Activated CD4-positive, alpha-beta T cell treated with anti-CD3 and anti-CD28 coated beads, Interleukin-2, Interleukin-4, amounts not matched to agents 100 ng/mL and 50 ng/mL, durations not matched to agents 16 hours and 8 hours (primary cell): ENCODE data around the gene CPOX.
"Not testable (repeated sequence)": the region's sequence is repeated elsewhere in the genome, so short reads cannot be mapped to it uniquely, and the experiment has no call there.

Source experiments
- DNase-seq: peaks from one replicate; pipeline ENCODE4 v3.0.0-alpha.2; 2020; ENCODE audit warnings: low spot score

CPOX gene

DNA sequence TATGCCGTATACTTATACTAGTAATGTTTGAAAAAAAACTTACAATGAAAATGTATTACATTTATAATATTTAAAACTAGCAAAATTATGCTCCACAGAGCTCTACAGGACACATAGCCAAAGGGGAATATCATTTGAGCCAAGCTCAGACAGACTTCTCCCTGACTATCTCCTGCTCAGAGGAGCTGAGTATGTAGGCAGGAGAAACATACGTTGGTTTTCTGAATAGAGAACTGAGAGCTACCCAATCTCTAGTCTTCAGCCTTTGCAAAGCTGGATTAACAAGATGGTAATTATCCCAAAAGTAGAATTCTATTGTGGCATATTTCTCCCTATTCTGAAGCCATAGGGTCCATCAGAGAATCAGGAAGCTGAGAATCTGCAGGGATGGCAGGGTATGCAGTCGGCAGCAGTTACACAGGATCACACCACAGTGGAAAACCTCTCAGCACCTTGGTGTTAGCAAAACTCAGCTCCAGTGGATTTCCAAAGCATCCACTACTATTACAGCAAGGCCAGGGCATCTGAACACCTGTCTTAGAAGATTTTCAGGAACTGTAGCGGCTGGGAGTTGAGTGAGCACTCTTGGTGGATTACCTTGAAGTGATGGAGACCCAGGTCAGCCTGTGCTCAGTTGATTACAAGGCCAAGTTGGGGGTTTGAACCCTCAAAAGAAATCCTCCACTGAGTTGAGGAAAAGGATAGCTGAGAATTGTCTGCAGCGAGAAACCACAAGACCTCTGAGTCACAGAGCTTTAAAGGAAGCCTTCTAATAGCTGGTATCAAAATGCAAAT is 31.5 kb downstream of the CPOX start:
- DNase-seq: peak; percentile 62

DNA sequence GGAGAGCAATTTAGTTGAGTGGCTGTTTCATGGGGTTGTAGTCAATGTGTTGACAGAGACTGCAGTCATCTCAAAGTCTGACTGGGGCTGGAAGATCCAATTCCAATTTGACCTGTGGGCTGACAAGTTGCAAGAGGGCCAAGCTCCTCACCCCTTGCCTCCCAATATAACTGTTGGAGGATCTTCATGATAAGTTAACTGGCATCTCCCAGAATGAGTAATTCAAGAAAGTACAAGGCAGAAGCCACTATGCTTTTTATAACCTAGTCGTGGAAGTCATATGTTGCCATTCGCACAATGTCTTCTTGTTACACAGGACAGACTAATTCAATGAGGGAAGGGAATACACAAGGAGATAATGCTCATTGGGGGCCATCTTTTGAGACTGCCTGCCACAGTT is 32.5 kb downstream of the CPOX start:
- DNase-seq: peak; percentile 73

DNA sequence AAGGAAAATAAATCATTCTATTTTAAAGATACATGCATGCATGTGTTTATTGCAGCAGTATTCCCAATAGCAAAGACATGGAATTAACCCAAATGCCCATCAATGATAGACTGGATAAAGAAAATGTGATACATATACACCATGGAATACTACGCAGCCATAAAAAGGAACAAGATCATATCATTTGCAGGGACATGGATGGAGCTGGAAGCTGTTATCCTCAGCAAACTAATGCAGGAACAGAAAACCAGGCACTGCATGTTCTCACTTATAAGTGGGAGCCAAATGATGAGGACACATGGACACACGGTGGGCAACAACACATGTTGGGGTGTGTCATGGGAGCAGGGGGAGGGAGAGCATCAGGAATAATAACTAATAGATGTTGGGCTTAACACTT is 33.6 kb downstream of the CPOX start:
- DNase-seq: not testable (repeated sequence)

- DNase-seq: no peak
These were observed 35.1 kb downstream of the CPOX start for GRCh38 chr3:98558100-98558827.

- DNase-seq: peak; percentile 93
These were observed 35.9 kb downstream of the CPOX start for GRCh38 chr3:98557324-98558010.

DNA sequence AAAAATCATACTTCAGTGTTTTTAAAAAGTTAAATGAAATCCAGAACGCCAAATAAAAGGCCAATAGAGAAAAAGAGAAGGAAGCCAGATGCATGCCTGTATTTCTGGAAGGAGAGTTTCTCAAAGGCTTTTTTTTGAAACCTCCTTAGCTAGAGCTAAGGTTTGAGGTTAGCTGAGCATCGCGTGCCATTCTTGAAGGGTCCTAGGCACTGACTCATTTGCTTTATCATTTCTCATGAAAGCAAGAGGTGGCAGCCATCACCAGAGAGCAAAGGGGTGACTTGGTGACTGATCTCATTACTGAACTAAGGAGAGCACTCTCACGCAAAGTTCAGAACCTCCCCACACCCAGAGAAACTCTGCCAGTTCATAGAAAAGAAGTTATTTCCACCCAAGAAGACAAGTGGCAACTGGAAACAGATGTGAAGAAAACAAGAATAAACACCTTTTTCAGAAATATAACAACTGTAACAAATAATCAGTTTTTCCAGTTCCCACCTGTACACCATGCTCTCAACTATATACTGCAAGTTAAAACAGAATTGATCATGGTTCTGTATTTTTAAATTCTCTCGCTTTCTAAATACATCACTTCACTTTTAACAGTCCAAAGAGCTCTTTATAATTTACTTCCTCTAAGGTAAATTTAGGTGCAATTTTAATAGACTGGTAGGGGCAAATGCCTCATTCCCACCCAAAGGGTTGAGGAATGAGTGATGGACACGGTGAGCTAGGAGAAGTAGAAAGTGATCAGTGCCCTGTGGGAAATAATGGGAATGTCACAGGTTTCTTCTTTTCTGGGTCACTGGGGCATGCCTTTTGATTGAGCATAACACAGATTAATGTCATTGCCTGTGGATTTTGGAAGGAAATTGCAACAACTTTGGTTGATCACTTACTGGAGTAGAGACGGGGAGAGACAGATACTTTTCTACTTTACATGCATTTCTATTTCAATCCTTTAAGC is 37.0 kb downstream of the CPOX start:
- peak; percentile 96 for DNase-seq

DNA sequence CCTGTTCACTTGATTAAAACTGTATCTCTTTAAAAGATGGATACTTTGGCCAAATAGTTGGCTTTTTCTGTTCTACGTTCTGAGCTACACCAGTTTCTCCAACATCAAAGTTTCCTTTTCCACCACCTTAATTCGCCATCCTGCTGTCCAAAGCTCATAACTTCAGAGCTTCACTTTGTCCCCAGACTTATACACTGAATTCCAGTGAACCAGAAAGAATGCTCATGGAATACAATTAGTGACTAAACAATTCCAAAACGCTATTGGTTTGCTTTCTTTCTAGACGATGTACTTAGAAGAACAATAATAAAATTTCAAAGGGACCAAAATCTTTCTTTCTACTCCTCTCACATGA is 38.4 kb downstream of the CPOX start:
- no peak for DNase-seq

DNA sequence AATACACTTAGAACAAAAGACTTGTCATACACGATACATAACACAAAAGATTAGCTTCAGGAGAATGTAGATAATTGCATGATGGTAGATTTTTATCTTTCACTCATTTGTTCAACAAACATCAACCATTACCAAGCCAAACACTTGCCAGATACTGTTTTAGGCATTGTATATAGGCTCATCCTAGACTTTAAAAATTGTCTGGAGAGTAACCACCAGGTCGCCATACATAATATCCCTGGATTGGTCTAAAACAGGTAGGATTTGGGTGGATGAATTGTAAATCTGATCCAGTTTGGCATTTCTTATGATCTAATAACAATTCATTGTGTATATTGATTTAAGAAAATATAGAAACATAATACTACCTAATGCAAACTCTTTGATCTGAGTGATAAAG is 38.8 kb downstream of the CPOX start:
- no peak for DNase-seq

GRCh38 chr3:98553753-98554152 is 39.7 kb downstream of the CPOX start:
- no peak for DNase-seq

DNA sequence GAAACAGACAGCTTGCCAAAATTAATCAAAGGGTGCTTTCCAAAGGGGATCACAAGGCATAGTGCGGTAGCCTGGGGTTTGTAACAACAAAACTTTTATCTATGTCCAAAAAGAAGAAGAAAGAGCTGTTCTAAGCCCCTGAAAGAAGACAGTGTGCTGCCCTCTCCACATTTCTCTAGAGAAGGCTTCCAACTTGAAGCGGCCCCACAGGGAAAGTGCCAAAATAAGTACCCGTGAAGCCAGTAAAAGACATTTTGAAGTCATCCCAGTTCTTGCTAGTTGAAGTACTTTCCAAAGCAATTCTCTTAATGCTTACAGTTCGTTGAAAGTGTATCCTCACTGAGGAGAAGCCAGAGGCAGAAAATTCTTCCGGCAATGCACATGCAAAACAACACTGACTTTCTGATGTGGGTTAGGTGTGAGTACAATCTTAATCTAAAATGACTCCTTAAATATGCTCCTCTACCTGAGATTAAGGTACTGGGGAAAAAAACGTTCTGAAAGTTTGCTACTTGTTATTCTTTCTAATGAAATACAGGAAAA is 40.3 kb downstream of the CPOX start:
- DNase-seq: no peak

GRCh38 chr3:98552232-98553020 is 41.0 kb downstream of the CPOX start:
- DNase-seq: no peak

DNA sequence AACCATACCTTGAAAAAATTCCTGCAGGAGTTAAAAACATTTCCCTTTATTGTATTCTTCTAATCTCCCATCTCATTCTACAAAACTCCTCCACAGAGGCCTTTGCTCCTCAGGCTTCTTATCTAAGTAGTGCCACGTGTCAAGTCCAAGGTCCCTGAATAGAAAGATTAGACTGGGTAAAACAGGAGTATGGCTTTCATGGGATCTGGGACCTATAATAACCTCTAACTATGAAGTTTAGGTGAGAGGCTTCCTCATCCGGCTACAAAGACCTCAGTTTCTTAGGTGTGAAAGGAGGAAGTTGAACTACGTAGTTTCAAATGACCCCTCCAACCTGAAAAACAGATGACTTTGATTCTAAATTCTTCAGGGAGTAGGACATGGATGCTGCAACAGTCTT is 41.7 kb downstream of the CPOX start:
- no peak for DNase-seq

DNA sequence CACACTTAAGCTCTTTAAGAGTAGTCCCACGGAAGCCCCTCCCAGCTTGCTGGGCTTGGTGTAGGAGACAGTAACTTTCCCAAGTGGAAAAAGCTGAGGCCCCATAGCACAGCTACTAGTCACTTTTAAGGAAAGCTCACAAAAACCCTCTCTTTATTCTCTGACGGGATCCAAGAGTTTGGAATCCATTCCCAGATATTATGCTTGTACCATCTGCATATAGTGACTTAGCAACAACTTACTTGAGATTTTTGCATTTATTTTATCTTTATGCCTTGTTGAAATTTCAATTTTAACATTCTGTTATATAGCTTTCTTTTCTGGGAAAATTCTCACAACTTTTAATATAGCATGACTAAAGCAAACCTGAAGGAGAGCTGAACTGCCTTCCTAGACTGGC is 42.2 kb downstream of the CPOX start:
- DNase-seq: no peak

DNA sequence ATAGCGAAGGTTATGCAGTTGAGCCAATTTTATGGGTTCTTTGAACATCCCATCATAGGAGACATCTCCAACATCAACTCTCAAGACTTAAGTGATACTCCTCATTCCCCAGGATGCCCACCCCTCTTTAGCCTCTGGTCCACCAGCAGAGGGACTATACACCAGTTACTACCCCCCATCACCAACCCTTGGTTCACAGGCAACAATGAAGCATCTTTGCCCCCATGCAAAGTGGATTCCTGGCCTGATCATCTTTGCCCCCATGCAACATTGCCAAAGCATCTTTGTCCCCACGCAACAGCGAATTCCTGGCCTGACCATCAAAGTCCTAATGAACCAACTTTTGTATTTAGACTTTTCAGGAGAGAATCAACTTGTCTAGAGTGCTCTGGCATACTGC is 42.6 kb downstream of the CPOX start:
- no peak for DNase-seq

DNA sequence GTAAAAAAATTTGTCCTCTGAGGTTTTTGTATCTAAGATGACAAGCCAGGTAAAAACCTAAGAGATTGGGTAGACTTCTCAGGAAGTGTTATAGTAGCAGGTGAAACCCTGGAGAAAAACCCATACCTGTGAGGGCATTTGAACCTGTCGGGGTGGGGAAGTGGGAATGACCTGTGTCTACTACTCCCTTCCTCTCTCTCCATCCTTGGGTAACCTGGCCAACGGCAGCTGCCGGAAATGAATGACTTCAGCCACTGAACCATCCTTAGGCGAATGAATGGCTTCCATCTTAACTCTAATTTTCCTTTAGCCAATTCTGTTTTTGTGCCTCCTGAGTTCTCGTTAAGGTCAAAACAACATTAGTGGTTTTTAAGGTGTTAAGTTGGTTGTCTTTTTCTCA is 44.9 kb downstream of the CPOX start:
- DNase-seq: no peak

DNA sequence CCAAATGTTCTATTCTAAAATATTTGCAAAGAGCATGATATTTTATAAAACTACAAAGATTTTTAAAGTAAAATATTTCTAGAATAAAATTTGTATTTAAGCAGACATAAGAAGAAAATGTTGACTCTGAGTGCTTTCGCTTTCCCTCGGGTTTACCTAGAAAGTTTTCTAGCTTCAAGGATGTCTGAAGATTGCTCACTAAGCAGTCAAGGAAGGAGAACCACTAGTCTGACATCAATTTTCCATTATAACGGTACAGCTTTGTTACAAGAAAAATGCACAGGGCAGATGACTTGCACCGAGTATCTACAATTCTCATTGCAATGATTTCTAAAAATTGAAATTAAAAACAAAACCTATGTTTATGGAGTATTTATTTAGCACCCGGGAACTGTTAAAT is 47.5 kb downstream of the CPOX start:
- peak; percentile 73 for DNase-seq

GRCh38 chr3:98542623-98543022 is 50.8 kb downstream of the CPOX start:
- DNase-seq: no peak

GRCh38 chr3:98541695-98542094 is 51.7 kb downstream of the CPOX start:
- DNase-seq: no peak

- DNase-seq: peak; percentile 89
These were observed 53.1 kb downstream of the CPOX start for GRCh38 chr3:98540346-98540745.

- DNase-seq: peak; percentile 90
These were observed 56.9 kb downstream of the CPOX start for GRCh38 chr3:98536456-98537017.
